GM21825 (cell line): ENCODE measurements around the gene ZNF839.
"Not testable (repeated sequence)": the region's sequence is repeated elsewhere in the genome, so short reads cannot be mapped to it uniquely, and the experiment has no call there.

ENCODE experiments used
- ATAC-seq: cut with Tn5 transposase; IDR thresholded peaks from one replicate; pipeline ENCODE4 v1.9.1; 2021; ENCODE audit warnings: mild to moderate bottlenecking, moderate library complexity; ENCODE audit not compliant: unreplicated experiment

ZNF839 gene

DNA sequence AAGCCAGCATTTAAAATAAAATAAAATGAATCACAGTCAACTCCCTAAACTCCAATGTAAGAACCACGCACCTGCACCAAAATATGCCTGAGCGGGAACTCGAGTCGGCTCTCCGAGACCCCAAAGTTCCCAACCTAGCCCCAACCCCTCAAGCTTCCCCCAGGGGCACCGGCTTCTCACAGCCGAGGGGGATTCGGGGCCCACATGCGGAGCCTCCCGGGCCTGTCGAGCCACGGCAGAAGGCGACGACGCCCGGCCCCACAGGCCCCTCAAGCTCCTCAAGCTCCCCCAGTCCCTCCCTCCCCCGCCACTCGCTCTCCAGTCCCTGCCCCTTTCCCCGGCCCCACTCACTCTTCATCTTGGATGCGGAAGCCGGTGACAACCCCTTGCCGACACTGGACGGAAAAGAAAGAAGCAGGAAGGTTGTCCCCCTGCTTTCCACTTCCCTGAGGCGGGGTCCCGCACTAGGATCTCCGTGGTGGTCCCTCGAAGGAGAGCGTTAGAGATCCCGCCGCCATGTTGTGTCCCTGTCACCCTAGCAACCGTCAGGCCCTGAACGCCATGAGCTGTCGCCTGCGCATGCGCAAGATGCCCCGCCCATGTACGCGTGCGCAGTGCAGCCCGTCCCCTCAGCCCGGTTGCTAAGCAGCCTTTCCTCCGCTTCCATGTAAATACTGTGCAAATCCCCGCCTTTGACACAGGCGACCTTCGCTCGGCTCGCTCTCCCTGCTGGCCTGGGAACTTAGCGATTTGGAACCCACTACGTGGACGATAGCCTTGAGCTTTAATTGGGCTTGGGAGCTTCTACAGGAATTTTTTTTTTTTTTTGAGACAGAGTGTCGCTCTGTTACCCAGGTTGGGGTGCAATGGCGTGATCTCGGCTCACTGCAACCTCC lies 14.7 kb upstream of the ZNF839 start, which contains the start of gene MOK:
MOK (minus strand) TSS at position 554 of the 896 bp plus-strand sequence; CDS start at position 358, 196 bp downstream.
- ATAC-seq = peak; percentile 82

DNA sequence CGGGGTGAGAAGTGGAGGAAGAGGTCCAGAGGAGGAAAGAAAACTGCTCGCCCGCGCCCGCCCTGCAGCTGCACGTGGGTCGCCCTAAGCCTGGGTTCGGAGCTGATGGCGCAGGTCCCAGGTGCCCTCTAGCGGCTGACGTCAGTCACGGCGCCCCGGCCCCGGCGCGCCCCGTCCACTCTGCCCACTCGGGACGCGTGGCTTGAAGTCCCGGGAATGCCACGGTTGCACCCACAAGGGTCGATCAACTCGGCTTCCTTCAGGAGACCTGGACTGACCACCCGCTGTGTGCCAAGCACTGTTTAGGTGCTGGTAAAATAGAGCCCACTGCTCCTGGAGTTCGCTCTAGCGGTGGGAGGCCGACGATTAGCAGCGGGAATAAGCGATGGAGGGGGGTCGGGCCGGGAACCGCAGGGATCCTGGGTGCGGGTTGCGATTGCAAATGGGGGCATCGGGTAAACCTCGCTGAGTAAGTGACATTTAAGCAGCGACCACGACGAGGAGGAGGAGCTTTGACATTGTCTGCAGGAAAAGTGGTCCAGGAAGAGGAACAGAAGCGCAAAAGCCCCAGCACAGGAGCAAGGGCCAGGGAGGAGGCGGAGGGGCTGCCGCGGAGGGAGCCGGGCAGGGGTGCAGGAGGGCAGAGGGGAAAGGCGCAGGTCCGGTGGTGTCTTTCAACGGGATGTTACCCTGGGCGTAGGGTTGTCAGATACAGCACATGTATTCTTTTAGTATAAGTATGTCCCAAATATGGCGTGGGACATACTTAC lies 5.1 kb upstream of the ZNF839 start:
- ATAC-seq = peak; percentile 49

DNA sequence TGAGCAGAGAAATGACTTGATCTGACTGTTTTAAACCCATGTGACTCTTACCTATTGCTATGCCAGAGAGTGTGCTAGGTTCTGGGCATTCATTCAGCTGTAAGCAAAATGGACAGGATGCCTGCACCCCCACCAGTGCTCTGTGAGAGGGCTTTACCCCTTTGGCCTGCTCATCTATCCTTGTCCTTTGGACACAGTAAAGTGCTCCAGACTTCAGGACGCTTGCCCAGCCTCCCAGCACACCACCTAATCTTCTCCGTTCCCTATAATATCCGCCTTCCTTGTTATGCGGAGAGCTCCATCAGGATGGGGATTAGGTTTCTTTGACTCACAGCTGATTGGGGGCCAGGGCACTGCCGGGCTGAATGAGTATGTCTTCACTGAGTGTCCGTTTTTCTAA lies 4.4 kb upstream of the ZNF839 start:
- ATAC-seq = no peak

DNA sequence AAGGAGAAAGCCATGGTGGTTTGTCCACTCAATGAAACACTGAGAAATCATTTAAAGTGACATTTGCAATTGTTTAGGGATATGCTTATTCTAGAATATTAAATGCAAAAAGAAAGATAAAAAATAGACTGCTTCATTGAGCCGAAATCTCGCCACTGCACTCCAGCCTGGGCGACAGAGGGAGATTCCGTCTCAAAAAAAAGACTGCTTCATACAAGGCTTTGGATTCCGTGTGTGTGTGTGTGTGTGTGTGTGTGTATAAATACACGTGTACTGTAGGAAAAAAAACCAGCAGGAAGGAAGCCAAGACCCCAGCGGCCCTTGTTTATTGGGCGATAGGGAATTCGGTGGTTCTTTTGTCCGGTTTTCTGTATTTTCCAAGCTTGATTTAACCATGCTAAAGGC lies 3.2 kb upstream of the ZNF839 start:
- no peak for ATAC-seq

DNA sequence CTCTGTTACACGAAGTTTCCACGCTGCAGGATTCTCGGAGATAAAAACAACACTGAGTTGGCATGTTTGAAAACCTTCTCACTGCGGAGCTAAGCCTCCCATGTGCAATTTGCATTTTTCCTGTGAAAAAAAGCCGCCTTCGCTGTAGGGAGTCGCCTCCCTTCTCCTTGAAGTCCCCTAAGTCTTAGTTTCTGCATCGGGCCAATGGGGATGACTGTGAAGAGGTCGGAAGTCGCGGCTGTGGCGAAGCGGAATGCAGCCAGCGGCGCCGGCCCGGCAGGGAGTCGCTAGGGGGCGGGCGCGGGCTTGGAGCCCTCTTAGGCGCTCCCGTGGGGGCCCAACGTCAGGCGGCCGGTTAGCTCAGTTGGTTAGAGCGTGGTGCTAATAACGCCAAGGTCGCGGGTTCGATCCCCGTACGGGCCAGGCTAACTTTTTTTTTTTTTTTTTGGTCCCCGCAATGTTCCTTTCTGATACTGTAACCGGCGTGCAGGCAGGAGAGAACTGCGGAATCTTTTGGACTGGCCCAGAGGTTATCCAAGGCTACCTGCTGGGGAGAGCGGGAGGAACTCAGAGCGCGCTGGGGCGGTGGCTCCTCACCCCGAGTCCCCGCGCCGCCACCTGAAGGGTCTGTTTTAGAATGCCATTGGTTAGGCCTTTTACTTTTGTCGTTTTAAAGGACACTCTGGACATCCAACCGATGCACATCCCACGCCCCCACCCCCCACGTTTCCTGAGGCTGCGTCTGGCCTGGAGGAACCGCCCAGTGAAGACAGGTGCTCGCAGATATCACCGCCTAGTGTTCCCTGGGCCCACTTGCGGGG lies 2.6 kb upstream of the ZNF839 start:
- peak; percentile 53 for ATAC-seq

DNA sequence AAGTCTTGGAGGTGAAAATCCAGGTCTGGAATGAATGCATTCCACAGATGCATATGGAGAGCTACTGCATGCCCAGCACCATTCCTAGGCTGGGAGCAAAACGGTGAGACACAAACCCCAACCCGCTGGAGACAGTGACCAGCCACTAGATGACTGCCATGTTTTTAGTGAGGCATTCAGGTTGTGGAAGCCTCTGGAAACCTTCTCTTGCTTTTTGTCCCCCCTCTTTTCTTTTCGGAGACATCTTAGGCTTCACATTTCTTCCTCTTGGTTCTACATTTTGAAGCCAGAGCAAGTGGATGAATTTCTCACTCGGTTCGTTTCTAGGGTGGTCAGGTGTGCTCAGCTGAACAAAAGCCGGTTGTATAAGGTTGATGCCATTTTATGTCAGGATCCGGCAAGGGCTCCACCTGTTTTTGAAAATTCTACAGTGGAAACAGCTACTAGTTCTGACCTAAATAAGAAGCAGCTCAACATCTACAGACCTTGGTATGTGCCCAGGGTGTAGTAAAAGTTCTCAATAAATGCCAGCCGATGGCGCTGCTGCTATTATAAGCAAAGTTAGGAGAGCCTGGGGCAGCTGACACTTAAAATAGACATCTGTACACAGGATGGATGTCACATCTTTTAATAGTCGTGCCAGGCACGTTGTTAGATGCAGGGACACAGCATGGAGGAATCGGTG lies 1.8 kb upstream of the ZNF839 start:
- ATAC-seq = no peak

DNA sequence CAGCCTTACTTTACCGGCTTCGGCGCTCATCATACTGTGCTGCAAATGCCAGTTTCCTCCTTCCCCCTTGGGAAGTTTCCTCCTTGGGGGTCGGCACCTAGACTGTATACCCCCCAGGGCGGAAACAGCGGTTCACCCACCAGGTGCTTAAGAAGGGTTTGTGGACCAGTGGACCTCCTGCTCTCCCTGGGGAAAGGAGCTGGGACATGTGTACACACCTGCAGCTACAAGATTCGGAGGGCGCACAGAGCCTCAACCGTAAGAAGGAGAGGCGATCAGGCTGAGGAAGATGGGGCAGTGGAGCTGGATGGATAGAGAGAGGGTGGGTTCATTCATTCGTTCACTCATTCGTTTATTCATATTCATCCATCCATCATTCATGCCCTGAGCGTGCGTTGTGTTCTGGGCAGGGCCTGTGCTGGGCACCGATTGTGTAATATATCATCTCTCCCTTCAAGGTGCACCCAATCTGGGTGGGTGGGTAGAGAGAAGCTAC lies 717 bp upstream of the ZNF839 start:
- ATAC-seq = no peak

DNA sequence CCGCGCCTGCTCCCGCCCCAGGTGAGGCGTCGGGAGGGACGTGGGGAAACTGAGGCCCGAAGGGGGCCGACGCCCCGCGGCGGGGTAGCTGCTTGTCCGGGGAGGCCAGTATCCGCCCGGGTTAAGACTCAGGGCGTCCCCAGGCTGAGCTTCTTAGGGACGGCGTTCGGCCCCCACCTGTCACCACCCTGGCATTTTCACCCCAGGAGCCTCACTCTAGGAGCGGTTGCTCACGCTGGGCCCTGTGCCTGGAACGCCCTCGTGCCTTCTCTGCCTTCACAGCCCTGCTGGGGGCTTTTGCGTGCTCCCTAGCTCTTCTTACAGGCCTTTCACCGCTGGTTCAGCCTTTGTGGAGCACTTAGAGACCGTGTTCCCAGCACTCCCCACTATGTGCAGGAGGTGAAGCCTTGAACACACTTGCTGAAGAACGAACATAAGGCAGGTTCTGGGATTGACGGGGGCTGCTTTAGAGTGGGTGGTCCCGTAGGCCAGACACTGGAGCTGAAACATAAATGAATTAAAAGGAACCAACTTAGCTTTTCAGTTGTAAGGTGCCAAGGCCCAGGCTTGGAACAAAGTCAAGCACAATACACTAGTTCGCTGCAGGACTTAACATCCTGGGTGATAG lies 601 bp downstream of the ZNF839 start:
- peak; percentile 3 for ATAC-seq

DNA sequence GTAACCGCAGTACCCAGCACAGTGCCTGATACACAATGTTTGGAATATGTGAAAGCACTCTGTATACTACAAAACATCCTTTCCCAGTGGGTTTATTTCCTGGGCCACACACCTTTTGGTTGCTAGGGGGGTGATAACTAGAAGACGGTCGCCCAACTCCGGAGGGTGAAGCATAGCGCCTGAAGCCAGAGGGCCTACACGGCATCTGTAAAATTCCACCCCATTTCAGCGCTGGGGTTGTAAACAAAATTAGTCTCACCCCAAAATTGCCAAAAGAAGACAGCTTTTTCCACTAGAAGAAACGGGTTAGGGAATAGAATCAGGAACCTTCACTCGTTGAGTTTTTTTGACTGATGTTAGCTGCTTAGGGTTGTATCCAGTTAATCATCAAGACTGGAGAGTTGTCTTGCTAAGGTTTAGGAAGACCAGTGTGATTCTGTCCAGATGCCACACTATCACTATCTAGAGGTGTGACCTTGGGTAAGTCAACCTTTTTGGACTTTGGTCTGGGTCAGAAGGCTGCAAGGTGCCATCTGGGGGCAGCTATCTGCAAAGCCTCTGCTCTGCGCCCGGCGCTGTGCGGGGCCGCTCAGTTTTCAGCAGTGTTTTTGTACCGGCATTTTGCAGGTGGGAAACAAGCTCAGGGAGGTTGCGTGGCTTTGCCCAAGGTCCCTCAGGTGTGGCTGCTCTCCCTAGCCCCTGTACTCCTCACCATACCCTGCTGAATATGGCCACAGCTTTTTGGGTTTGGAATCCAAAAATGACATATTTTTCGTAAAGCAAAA lies 1.3 kb downstream of the ZNF839 start:
- ATAC-seq = no peak

DNA sequence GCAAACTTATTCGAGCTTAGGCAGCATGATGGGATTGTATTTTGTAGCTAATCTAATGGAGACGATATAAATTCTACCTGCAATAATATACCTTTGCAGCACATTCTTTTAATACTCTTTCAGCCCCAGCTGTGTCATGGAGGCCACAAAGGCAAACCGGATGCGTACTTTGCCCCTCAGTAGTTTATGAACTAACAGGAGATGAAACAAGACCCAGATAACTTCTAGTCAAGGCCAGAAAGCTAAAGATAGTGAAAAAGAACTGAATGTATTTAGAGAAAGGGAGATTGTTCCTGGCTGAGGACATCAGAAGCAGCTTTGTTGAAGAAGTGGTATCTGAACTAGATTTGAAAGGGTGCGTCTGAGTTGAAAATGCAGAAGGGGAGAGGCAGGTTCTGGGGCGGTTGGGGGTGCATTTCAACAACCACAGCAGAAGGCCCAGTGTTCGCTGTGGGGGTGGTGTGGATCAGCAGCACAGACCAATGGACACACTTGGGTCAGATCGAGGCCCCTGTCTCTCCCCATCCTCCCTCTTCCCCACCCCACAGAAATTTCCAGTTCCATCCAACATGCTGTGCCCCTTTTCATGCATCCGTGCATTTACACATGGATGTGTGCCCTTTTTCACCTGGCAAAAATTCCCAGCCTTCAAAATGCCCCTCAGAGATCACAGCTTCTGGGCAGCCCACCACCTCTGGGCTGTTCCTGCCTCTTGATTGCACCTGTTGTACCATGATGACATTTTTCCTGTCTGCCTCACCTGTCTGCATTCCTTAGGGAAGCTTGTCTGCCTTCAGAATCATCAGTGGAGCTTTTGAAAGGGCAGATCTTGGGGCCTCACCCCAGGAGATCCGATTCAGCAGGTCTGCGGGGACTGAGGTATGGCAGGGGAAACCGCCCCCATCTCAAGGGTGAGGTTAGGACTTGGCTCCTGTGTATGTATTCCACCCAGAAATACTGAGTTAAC lies 2.2 kb downstream of the ZNF839 start:
- no peak for ATAC-seq

DNA sequence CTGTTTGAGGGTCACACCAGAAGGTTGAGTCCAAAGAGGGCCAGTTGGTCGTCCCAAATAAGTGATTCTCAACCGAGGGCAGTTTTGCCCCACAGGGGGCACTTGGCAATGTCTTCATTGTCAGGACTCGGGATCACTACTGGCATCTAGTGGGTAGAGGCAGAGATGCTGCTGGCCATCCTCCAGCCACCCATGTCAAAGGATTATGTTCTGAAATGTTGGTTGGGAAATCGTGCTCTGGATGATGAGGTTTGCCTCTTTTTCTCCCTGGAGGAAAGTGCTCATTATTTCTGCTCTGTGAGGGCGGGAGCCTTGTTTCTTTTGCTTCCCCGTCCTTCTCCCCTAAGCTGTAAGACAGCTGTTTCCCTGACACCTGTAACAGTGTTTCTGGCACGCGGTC lies 3.6 kb downstream of the ZNF839 start:
- ATAC-seq = no peak

DNA sequence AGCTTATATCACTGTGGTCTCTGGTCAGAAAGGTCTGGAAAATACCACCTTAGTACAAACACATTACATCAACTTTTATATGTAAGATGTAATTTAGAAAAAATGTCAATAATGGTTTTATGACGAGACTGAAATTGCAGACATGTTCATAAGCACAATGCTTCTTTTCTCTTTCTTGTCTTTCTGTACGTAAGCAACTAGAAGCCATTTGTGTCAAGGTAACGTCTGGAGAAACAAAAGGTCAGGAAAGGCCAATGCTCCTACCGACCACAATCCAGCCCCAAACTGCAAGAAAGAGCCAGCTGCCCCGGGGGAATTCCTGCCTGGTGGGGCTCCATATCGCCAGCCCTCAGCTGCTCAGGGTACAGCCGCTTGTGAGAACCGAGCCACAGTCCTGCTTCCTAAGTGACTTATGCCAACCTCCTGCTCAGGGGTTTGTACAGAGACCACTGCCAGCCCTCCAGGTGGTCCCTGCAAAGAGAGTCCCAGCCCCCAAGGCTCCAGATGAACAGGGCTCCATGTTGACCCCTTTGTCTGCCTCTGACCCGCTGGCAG lies 6.3 kb downstream of the ZNF839 start:
- no peak for ATAC-seq

DNA sequence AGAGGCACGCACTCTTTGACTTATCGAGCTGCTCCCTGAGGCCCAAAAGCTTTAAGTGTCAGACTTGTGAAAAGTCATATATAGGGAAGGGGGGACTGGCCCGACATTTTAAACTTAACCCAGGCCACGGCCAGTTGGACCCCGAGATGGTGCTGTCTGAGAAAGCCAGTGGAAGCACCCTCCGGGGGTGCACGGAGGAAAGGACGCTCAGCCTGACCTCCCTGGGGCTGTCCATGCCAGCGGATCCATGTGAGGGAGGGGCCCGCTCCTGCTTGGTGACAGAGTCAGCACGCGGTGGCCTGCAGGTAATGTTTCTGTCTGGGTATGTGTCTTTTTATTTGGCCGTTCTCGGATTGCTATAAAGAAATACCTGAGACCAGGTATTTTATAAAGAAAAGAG lies 7.0 kb downstream of the ZNF839 start:
- no peak for ATAC-seq

DNA sequence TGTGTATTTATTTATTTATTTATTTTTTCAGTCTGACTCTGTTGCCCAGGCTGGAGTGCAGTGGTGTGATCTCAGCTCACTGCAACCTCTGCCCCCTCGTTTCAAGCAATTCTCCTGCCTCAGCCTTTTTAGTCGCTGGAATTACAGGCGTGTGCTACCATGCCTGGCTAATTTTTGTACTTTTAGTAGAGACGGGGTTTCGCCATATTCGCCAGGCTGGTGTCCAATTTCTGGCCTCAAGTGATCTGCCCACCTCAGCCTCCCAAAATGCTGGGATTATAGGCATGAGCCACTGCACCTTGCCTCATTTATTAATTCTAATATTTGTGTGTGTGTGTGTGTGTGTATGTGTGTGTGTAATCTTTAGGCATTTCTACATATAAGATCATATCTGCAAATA lies 9.8 kb downstream of the ZNF839 start:
- ATAC-seq = not testable (repeated sequence)

DNA sequence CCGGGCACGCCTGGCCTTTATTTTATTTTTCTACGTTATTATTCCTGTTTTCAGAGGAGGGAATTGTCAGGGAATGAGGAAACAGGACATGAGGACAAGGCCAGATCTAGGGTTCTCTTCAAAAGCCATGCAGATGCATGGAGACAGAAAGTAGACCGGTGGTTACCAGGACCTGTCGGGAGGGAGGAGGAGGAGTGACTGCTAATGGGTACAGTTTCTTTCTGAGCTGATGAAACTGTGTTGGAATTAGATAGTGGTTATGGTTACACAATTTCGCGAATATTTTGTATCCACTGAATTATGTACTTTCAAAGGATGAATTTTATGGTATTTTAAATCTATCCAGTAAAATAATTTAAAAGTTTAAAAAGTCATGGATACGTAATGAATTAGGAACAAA lies 11.3 kb downstream of the ZNF839 start:
- ATAC-seq = no peak

DNA sequence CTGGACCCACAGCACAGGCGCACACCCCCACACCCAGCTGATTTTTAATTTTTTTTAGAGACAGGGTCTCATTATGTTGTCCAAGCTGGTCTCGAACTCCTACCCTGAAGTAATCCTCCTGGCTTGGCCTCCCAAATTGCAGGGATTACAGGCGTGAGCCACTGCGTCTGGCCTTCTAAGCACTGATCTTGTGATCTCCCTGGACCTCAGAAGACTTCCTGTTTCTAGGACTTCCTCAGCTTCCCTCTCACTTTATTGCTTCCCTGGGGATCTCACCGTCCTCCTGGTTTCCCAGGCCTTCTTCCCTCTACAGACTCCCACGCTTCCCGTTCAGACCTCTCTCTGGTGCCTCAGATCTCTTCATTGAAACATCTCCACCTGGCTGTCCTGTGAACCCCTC lies 13.8 kb downstream of the ZNF839 start:
- ATAC-seq = no peak

DNA sequence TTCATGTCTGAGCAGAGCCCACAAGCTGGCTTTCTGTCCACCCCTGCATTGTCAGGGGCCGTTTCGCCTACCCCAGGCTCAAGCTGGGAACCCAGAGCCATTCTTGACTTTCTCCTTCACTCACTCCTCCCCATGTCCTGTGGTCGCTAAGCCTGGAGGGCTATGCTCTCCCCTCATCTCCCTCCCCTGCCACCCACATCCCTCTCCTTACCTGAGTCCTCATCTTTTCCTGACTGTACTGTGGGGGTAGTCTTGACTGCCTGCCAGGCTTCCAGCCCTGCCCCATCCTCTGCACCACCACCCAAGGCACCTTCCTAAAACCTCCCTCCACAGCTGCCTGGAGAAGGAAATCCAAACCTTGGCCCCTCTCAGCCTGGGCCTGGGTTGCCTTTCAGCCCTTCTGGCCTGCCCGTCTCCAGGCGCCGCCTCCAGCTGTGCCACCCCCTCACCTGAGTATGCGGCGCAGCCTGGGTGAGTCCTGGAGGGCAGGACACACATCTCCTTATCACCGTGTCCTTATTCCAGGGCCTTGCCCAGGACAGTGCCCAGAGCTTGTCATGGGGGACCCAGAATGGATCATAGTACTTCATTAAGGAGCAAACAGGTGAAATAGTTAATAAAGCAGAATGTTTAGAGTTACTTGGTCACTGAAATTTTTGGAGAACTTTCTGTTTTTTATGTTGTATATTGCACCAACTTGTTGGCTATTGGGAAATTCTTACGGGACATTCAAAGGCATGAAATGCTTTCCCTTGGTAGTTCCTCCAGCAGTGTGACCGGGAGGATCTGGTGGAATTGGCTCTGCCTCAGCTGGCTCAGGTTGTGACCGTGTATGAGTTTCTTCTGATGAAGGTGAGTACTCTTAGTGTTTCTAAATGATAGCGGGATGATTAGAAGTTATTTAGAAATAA lies 14.5 kb downstream of the ZNF839 start:
- ATAC-seq = no peak
